MG63 (cell line): ENCODE results near the gene OR4D10. TPM values are rescaled to one million over a fixed set of nuclear protein-coding genes. Genes with fewer than 3 reads are reported as not detected.
"Not testable (repeated sequence)": the region's sequence is repeated elsewhere in the genome, so short reads cannot be mapped to it uniquely, and the experiment has no call there.

ENCODE experiments used
- DNase-seq: peaks from one replicate; pipeline ENCODE4 v3.0.0-alpha.2; 2020
- H3K27me3 ChIP-seq: fragments of 250-450 bp; sonication (Bioruptor Pico); 2 replicates; pipeline ENCODE4 v1.5.1; 2020; ENCODE audit warnings: mild to moderate bottlenecking, moderate library complexity
- H3K36me3 ChIP-seq: fragments of 250-450 bp; sonication (Bioruptor Pico); 2 replicates; pipeline ENCODE4 v1.5.1; 2020; ENCODE audit warnings: mild to moderate bottlenecking, moderate library complexity
- H3K4me3 ChIP-seq: fragments of 250-450 bp; sonication (Bioruptor Pico); 2 replicates; pipeline ENCODE4 v1.5.1; 2020; ENCODE audit warnings: mild to moderate bottlenecking, moderate library complexity
- H3K9me3 ChIP-seq: fragments of 250-450 bp; sonication (Bioruptor Pico); 2 replicates; pipeline ENCODE4 v1.5.1; 2020; ENCODE audit warnings: mild to moderate bottlenecking, moderate library complexity
- total RNA-seq: library from RNA; depleted of rRNA; stranded (reverse); fragments of >200 nt; shearing (Covaris generic); gene quantifications from 2 replicates; pipeline ENCODE4 v1.2.3, GENCODE V29; 2014; ENCODE audit warnings: low replicate concordance; rRNA removed

Gene OR4D10
- total RNA-seq, 1 experiment from 2014 or later, result not detected

DNA sequence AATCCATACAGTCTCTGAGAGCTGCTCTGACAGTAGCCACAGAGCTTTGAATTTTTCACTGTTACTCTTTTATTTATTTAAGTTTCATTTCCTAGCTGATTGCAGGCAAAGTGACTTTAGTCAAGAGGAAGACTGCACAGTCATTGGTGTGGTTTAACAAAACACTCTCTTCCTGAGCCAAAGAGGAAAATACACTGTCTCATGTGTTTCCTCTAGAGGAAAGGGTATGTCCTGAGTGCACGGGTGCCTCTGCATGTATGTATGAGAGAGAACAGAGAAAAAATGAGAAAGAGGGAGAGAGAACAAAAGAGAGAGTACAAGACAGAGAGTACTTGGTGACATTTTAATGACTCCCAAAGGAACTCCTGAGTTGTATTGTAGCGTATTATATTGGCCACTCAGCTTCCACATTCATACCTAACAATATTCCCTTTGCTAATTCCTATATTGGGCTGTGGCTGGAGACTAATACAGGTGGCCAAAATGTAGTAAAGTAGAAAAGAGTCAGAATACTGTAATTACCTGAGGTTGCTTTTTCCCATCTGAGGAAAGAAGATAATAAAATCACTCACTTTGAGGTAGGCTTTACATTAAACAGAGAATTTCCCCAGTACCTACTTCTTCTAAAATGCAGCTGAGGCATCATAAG, 38.0 kb downstream of the OR4D10 start, which contains the start of gene OR4D9:
Gene OR4D9 (plus strand): TSS at position 599 of the 649 bp plus-strand sequence. CDS start 3,374 bp downstream, outside the sequence.
- no peak within 1 kb of the TSS for H3K4me3 ChIP-seq
- no peaks in the 10 kb centered on the region for H3K27me3 ChIP-seq
- no peaks in the 10 kb centered on the region for H3K36me3 ChIP-seq
- H3K9me3 ChIP-seq, result no peaks in the 10 kb centered on the region
- no peak for DNase-seq

DNA sequence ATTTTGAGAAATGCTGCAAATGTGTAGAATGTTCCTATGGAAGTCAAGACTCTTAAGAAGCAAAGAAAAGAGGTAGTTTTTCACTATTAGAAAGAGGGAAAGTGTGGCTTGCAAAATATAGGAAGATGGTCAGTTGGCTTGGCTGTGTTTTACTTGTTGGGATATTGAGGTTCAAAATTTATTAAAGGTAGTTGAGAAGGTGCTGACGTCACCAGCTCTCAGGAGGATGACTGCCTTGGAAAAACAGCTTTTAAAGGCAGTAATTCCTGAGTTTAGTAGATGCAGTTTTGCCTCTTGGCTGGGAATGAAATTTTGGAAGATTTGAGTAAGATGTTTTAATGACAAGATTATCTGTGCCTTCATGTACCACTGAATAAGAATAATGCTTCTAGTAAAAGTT, 38.6 kb downstream of the OR4D10 start:
- Histone ChIP-seq H3K4me3 (no peak overlapping the region), H3K36me3 (no peaks in the 10 kb centered on the region), H3K27me3 (no peaks in the 10 kb centered on the region), H3K9me3 (no peaks in the 10 kb centered on the region)
- DNase-seq, result no peak

GRCh38 chr11:59520139-59520538, 47.0 kb downstream of the OR4D10 start:
- H3K27me3 ChIP-seq, H3K9me3 ChIP-seq, DNase-seq, H3K36me3 ChIP-seq, H3K4me3 ChIP-seq: not testable (repeated sequence)

- Histone ChIP-seq H3K4me3 (no peak overlapping the region), H3K9me3 (no peaks in the 10 kb centered on the region), H3K36me3 (no peaks in the 10 kb centered on the region), H3K27me3 (no peaks in the 10 kb centered on the region)
- DNase-seq, result no peak
Observed at GRCh38 chr11:59520741-59521140, 47.6 kb downstream of the OR4D10 start.

- H3K27me3 ChIP-seq, result no peaks in the 10 kb centered on the region
- no peaks in the 10 kb centered on the region for H3K36me3 ChIP-seq
- H3K4me3 ChIP-seq, result no peak overlapping the region
- H3K9me3 ChIP-seq, result no peaks in the 10 kb centered on the region
- no peak for DNase-seq
Observed at GRCh38 chr11:59523541-59523940, 50.4 kb downstream of the OR4D10 start.

DNA sequence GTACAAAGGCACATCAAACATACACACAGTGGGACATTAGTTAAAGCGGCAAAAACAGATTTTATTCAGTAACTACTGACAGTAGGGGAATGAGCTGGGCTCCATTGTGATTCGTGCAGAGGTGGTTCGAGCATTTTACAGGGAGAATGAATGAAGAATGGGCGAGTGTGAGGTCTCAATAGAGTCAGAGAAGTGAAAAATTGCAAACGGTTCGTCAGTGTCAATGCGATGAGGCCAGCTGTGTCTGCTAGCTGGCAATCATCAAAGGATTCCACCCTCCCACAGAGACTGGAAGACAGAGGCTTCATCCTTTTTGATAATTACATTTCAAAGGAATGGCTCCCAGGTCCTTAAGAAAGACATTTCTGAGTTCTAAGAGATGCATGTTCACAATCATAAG, 55.6 kb downstream of the OR4D10 start:
- no peak overlapping the region for H3K4me3 ChIP-seq
- no peaks in the 10 kb centered on the region for H3K27me3 ChIP-seq

More for the DNA sequence above, 55.6 kb downstream of the OR4D10 start:
- H3K36me3 ChIP-seq, result no peaks in the 10 kb centered on the region
- no peak for DNase-seq
- H3K9me3 ChIP-seq, result no peaks in the 10 kb centered on the region

Other genes starting within 250 kb of the OR4D10 start
- not detected in 2 replicates for gene OR5AN1, start 114.4 kb upstream of the OR4D10 start, total RNA-seq
- gene OR5A2, start 46.9 kb upstream of the OR4D10 start, total RNA-seq, result not detected in 2 replicates
- not detected in 2 replicates for gene OR5A1, start 36.8 kb upstream of the OR4D10 start, total RNA-seq
- not detected in 2 replicates for gene OR4D6, start 16.4 kb upstream of the OR4D10 start, total RNA-seq
- not detected in 2 replicates for gene OR4D11, start 30.3 kb downstream of the OR4D10 start, total RNA-seq
- not detected in 2 replicates for gene OR4D9, start 38.2 kb downstream of the OR4D10 start, total RNA-seq
- 19.1 and 23.8 TPM in 2 replicates for gene OSBP, start 142.5 kb downstream of the OR4D10 start, total RNA-seq
- gene PATL1, start 195.7 kb downstream of the OR4D10 start, total RNA-seq, result 8.4 and 9.9 TPM in 2 replicates
- not detected in 2 replicates for gene OR10V1, start 240.5 kb downstream of the OR4D10 start, total RNA-seq